Activated T-cell treated with anti-CD3 and anti-CD28 coated beads for 4 hours (primary cell): Measurements from ENCODE around the gene MRPS11.
"Not testable (repeated sequence)": the region's sequence is repeated elsewhere in the genome, so short reads cannot be mapped to it uniquely, and the experiment has no call there.

Experiments used
- DNase-seq: peaks from one replicate; pipeline ENCODE4 v3.0.0-alpha.2; 2020

Gene MRPS11

GRCh38 chr15:88456733-88457132 is 10.8 kb upstream of the MRPS11 start:
- DNase-seq = no peak

GRCh38 chr15:88463870-88464532 is 3.5 kb upstream of the MRPS11 start:
- no peak for DNase-seq

DNA sequence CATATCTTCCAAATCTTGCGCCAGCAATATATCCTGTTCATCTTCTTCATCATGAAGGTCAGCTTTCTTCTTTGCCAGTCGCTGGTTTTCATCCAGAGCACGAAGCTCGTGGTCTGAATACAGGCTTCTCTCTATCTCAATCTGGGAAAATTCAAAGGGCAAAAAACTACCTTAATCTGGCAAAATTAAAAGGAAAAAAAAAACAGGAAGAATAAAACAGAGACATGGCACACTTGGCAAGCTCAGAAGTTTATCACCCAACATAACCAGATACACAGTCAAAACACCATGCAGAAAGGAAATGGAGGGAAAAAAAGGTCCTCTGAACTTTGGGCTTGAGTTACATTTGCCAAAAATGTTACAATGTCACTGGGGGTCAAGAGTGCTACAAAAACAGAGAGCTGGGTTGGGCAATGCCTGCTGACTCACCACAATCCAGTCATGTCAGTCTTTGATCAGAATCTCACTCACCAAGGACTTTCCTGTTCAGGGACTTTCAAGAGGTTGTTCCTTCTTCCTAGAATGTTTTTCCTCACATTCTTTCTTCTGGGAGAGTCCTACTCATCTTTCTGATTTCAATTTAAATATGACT is 1.8 kb upstream of the MRPS11 start:
- DNase-seq = no peak

DNA sequence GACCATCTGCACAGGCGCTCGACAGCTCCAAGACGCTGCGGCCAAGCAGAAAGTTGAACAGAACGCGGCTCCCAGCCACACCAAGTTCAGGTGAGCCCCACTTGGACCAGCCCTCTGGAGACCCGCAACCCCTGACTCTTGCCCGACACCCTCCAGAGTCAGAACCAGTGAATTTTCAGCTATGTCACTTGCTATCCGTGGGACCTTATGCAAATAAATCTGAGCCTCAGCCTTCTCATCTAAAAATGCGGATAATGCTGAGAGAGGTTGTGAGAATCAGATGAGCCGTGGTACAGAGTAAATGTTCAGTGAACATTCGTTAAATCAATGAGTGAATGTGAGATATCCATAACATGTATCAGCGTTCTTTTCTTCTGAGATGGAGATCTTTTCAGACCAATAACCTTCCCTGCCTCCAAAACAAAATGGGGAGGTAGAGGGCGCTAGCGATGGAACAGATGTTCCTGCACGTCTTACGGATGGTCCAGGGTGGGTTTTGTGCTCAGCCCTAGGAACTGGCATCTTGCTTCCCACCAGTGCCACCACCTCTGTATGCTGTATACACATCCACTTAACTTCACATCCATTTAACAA is 524 bp downstream of the MRPS11 start:
- no peak for DNase-seq

DNA sequence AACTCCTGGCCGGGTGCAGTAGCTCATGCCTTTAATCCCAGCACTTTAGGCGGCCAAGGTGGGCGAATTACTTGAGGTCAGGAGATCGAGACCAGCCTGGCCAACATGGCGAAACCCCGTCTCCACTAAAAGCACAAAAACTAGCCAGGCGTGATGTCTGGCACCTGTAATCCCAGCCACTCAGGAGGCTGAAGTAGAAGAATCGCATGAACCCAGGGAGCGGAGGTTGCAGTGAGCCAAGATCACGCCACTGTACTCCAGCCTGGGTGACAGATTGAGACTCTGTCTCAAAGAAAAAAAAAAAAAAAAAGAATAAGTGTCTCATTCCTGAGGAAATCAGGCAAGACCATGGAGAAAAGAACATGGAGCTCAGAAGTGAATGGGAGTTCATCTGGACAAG is 1.2 kb downstream of the MRPS11 start:
- DNase-seq = not testable (repeated sequence)

DNA sequence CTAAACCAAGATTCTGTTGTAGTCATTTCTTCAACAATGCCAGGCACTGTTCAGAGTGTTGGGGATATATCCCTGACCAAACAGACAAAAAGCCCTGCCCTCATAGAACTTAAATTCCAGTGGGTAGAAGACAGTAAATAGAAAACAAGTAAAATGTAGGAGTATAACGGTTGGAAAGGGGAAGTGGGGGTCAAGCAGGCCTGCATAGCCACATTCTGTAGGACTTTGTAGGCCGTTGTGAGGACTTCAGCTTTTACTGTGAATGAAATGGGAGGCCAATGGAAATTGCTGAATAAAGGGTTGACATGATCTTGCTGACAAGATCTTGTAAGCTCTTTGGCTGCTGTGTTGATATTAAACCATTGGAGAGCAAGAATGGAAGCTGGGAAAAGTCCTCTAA is 1.8 kb downstream of the MRPS11 start:
- DNase-seq = no peak

- no peak for DNase-seq
Measured at GRCh38 chr15:88470625-88471372, 3.3 kb downstream of the MRPS11 start.

DNA sequence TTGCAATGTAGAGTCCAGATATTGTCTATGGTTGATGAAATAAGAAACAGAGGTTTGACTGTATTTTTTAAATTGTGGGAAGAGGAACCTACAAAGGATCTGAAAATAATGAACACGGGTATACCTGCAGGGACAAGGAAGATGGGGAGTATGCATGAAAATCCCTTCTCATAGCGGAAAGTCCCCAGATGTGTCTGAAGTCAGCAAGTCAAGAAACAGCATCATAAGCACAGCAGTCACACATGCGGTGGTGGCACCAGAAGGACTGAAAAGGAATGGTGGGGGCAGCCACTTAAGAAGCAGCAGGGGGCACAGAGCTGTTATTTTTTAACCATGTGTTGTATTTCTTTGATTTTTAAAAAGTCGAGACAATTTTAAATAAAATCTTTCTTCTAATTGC is 4.7 kb downstream of the MRPS11 start:
- DNase-seq = no peak

DNA sequence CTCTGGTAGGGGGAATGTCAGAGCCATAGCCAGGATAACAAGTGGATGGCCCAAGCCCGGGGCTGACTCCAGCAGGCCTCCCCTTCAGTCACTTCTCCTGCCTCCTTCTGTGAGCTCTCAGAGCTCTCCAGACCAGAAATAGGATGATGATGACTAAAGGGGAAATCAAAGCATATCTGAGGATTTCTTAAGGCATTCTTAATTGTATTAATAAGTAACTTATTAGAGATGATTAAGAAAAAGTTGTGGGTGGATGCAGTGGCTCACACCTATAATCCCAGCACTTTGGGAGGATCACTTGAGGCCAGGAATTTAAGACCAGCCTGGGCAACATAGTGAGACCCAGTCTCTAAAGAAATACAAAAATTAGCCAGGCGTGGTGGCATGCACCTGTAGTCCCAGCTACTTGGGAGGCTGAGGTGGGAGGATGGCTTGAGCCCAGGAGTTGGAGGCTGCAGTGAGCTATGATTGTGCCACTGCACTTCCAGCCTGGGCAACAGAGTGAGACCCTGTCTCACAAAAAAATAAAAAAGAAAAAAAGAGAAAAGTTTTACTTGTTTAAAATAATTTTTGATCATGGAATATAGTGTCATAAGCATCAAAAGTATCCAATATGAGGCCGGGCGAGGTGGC is 6.3 kb downstream of the MRPS11 start:
- DNase-seq = not testable (repeated sequence)

GRCh38 chr15:88476635-88477060 is 9.1 kb downstream of the MRPS11 start:
- DNase-seq = no peak

DNA sequence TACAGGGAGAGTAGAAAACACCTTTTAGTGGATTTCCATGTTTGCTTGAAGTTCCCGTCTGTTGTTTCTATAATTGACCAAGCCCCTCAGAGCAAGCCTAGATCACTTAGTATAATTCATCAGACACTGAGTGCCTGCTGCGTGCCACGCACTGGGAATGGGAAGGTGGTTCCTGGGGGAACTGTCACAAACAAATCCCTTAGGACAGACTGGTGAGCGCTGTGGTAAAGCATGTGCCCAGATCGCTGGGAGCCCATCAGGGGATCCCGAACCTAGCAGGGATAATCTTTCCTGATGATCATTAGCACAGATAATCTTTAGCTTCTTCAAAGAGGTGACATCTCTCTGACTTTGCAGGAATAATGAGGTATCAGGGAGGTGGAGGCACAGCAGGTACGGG is 9.6 kb downstream of the MRPS11 start:
- DNase-seq = no peak

DNA sequence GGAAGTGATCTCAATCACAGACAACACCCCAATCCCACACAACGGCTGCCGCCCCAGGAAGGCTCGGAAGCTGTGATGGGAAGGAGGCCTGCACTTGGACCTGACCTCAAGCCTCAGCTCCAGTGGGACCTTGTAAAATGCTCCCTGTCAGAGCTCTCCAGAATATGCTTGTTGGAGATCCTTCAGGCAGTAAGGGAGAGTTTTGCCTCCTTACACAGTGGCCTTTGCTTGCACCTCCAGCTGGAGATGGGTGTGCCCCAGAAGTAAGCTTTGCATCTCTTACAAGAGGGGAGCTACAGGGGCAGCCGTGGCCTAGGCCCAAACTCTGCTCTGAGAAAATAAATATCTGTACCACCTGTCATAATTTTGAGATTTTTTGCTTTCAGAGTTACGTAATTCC is 10.4 kb downstream of the MRPS11 start:
- no peak for DNase-seq

DNA sequence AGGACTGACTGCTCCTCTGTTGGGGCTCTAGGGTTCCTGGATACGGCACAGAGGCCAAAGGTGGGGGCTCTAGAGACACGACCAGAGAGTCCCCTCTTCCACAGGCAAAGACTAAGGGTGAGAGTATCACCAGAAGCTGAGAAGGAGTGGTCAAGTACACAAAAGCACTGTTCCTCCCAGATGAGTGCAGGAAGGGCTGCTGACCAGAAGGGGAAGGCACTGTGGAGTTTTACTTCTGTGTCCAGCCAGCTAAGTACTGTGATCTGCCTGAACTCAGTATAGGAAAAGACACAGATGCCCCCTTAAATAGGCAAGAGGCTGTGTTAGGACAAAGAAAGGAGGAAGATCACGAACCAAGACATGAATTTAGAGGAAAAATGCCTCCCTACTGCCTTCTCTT is 11.7 kb downstream of the MRPS11 start:
- no peak for DNase-seq

- no peak for DNase-seq
Measured at GRCh38 chr15:88480981-88481380, 13.5 kb downstream of the MRPS11 start.

DNA sequence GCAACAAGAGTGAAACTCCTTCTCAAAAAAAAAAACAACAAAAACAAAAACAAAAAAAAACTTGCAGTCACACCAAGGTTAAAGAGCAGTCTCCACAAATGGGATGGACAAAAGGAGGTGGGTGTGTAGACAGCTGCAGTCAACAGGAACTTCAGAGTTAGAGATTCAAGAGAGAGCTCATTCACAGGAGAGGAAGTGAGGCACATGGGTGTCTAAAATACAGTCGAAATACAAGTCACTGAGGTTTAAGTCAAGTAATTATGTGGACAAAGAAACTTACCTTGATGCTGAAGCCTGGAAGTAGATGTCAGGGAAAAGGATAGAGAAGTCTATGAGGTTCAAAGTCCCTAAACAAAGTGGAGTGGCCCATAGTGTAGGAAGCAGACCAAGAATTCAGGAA is 14.8 kb downstream of the MRPS11 start:
- no peak for DNase-seq

- no peak for DNase-seq
Measured at GRCh38 chr15:88484682-88485331, 17.3 kb downstream of the MRPS11 start.

DNA sequence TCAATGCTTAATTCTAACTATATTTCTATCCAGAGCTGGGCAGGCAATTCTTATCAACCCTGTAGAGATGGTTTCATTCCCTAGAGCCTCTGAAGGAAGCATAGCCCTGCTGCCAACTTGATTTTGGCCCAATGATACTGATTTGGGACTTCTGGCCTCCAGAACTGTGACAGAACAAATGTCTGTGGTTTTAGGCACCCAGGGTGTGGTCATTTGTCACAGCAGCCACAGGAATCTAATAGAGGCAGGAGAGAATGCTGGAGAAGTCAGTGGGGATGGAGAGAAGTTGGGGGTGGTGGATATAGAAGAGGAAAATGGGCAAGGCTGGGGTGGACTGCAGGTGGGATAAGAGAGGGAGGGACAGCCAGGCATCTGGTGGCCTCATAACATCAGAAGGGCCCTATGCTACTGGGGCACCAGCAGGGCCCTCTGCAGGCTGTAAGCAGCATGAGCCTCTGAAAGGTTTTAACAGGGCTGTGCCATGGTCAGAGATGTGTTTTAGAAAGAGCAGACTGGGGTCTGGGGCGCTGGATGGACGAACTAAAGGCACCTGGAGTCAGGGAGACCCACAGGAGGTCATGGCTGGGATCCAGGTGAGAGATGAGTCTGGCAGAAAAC is 19.8 kb downstream of the MRPS11 start:
- DNase-seq = no peak

DNA sequence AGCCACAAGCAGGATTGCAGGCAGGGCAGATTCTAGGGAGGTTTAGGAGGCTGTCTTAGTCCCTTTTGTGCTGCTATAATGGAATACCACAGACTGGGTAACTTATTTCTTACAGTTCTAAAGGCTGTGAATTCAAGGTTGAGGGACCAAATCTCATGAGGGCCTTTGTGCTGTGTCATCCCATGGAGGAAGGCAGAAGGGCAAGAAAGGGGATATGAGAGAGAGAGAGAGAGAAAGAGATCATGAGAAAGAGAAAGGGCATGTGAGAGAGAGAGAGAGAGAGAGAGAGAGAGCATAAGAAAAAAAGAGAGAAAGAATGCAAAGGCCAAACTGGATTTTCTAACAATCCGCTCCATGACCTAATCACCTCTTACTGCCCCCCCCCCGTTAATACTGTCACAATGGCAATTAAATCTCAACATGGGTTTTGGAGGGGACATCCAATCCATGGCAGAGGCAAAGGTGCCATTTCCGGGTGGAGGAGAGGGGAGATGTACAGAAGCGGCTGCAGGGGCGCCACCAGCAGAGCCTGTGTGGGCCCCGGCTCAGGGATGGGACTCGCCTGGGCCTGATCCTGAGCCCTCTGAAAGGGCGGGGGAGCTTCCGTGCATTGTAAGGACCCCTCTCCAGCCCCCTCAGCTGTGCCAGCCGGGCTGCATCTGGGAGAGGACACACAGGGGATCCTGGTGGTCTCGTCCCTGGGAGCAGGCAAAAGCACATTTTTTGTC is 20.5 kb downstream of the MRPS11 start:
- no peak for DNase-seq

GRCh38 chr15:88489321-88489720 is 21.8 kb downstream of the MRPS11 start:
- DNase-seq = no peak

GRCh38 chr15:88490036-88490435 is 22.5 kb downstream of the MRPS11 start:
- DNase-seq = no peak

DNA sequence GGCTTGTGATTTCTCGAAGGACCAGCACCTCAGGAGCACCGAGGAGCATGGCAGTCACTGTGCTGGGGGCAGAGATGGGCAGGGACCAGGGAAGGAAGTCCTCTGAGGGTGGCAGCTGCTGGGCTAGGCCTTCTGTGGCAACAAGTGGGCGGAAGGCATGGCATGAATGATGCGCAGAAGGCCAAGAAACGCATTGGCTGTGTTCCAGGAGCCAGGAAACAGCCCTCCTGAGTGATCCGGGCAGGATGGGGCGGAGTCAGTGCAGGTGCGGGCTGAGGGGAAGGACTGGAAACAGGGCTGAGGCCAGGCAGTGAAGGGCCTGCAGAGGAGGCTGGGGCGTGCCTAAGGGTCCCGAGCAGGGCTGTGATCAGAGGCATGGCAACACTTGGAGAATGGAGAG is 23.6 kb downstream of the MRPS11 start:
- DNase-seq = no peak

- no peak for DNase-seq
Measured at GRCh38 chr15:88493844-88494243, 26.3 kb downstream of the MRPS11 start.
